ENCODE results near the gene UQCC2. TPM values are rescaled to one million over a fixed set of nuclear protein-coding genes. Genes with fewer than 3 reads are reported as not detected.
A peak's percentile ranks its signal among the peaks of the same experiment; 100 is the strongest.

Gene UQCC2
- total RNA-seq, 2 experiments from 2014 or later = 64.9 to 85.3 TPM

GRCh38 chr6:33700391-33701050 is 11.0 kb downstream of the UQCC2 start:
- Histone ChIP-seq H2AFZ (ENCODE audit: low read length) (no peak overlapping the region), H3K9me3 (ENCODE audit: low read length) (no peaks in the 10 kb centered on the region), H3K4me1 (ENCODE audit: insufficient read depth, low read length, poor library complexity, severe bottlenecking) (peaks cover 38% of the 10 kb centered on the region), H3K4me3 (ENCODE audit: low read depth, low read length, poor library complexity, severe bottlenecking) (no peak overlapping the region), H3K4me2 (ENCODE audit: low read length) (peak overlapping the region; percentile 29; the same call in 1 of the 2 replicates), H3K36me3 (ENCODE audit: insufficient read depth, low read length) (peaks cover 75% of the 10 kb centered on the region), H3K79me2 (ENCODE audit: insufficient read depth, low read depth, low read length) (no peaks in the 10 kb centered on the region), H3K9me2 (ENCODE audit: insufficient read depth, low read length) (no peaks in the 10 kb centered on the region), H4K20me1 (ENCODE audit: insufficient read depth, low read length) (0 out of 2 replicates have a peak, but pooled peaks cover 6% of the 10 kb centered on the region), H3K27ac (ENCODE audit: low read depth, low read length, poor library complexity, severe bottlenecking) (peak overlapping the region; percentile 14)
- DNase-seq (ENCODE audit: low spot score) = peak; percentile 87
- BruUV-seq (replicated peaks) = TSS peak; percentile 30
- CTCF ChIA-PET (ENCODE audit: unreplicated experiment) = interaction anchor here (1.2 to 1.5 kb wide), 3 partner anchors 11 to 116 kb away, joined by 3 to 12 read pairs (median 4); partner anchors contain the start of gene UQCC2
- intact Hi-C loops (cut with micrococcal nuclease; ENCODE audit: unreplicated experiment) = loop anchor here (1.0 kb wide), 2 partner anchors 111 to 115 kb away; no protein-coding TSS in a partner anchor
- TF ChIP-seq, protein P1, sequence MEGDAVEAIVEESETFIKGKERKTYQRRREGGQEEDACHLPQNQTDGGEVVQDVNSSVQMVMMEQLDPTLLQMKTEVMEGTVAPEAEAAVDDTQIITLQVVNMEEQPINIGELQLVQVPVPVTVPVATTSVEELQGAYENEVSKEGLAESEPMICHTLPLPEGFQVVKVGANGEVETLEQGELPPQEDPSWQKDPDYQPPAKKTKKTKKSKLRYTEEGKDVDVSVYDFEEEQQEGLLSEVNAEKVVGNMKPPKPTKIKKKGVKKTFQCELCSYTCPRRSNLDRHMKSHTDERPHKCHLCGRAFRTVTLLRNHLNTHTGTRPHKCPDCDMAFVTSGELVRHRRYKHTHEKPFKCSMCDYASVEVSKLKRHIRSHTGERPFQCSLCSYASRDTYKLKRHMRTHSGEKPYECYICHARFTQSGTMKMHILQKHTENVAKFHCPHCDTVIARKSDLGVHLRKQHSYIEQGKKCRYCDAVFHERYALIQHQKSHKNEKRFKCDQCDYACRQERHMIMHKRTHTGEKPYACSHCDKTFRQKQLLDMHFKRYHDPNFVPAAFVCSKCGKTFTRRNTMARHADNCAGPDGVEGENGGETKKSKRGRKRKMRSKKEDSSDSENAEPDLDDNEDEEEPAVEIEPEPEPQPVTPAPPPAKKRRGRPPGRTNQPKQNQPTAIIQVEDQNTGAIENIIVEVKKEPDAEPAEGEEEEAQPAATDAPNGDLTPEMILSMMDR (conservative IDR thresholded peaks at IDR 0.05; ENCODE audit: low read length) = peak; percentile 93
- no peak for TF ChIP-seq EZH2phosphoT487 (IDR thresholded peaks at IDR 0.05; ENCODE audit: borderline replicate concordance, low read depth, low read length)
- POLR2A ChIA-PET = interaction anchor here (1.0 to 1.1 kb wide), 2 partner anchors 9 to 11 kb away, joined by 3 to 4 read pairs; partner anchors contain the start of gene UQCC2

GRCh38 chr6:33699739-33700138 is 11.8 kb downstream of the UQCC2 start:
- ChIA-PET CTCF (ENCODE audit: unreplicated experiment) (interaction anchor here (1.2 kb wide), 1 partner anchor 113 kb away, joined by 3 read pairs; no protein-coding TSS in a partner anchor), POLR2A (no interaction called here)
- Histone ChIP-seq H2AFZ (ENCODE audit: low read length) (no peak overlapping the region), H3K27ac (ENCODE audit: low read depth, low read length, poor library complexity, severe bottlenecking) (peak overlapping the region; percentile 14), H4K20me1 (ENCODE audit: insufficient read depth, low read length) (0 out of 2 replicates have a peak, but pooled peaks cover 6% of the 10 kb centered on the region), H3K36me3 (ENCODE audit: insufficient read depth, low read length) (peaks cover 83% of the 10 kb centered on the region), H3K4me3 (ENCODE audit: low read depth, low read length, poor library complexity, severe bottlenecking) (no peak overlapping the region), H3K4me2 (ENCODE audit: low read length) (no peak overlapping the region), H3K9me3 (ENCODE audit: low read length) (no peaks in the 10 kb centered on the region), H3K4me1 (ENCODE audit: insufficient read depth, low read length, poor library complexity, severe bottlenecking) (peaks cover 35% of the 10 kb centered on the region), H3K79me2 (ENCODE audit: insufficient read depth, low read depth, low read length) (no peaks in the 10 kb centered on the region), H3K9me2 (ENCODE audit: insufficient read depth, low read length) (no peaks in the 10 kb centered on the region)
- DNase-seq (ENCODE audit: low spot score) = no peak
- intact Hi-C loops (cut with micrococcal nuclease; ENCODE audit: unreplicated experiment) = loop anchor here (1.0 kb wide), 2 partner anchors 110 to 114 kb away; no protein-coding TSS in a partner anchor
- no TSS peak for BruUV-seq (replicated peaks)
- no peak for TF ChIP-seq EZH2phosphoT487 (IDR thresholded peaks at IDR 0.05; ENCODE audit: borderline replicate concordance, low read depth, low read length)
- TF ChIP-seq, protein P1 (conservative IDR thresholded peaks at IDR 0.05; ENCODE audit: low read length) = no peak

DNA sequence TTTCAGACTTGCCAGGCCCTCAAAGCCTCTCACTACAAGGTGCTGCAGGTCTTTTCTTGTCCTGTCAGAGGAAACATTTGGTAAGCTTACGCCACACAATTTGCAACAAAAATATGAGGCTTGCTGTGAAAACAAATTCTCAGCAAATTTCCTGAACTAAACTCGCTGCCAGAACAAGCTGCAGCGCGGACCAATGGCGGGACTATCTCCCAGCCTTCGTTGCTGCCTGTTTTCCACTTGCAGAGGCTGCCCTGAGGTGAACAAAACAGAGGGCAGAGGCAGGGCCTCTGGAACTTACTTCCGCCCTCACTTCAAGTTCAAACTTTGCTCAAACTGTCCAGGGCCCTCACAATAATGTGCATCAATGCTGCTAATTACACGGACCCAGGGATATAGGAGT is 12.4 kb downstream of the UQCC2 start:
- no peak for DNase-seq (ENCODE audit: low spot score)
- Histone ChIP-seq H3K4me3 (ENCODE audit: low read depth, low read length, poor library complexity, severe bottlenecking) (no peak overlapping the region), H3K79me2 (ENCODE audit: insufficient read depth, low read depth, low read length) (no peaks in the 10 kb centered on the region), H3K27ac (ENCODE audit: low read depth, low read length, poor library complexity, severe bottlenecking) (no peak overlapping the region), H3K36me3 (ENCODE audit: insufficient read depth, low read length) (peaks cover 83% of the 10 kb centered on the region), H3K9me2 (ENCODE audit: insufficient read depth, low read length) (no peaks in the 10 kb centered on the region), H4K20me1 (ENCODE audit: insufficient read depth, low read length) (0 out of 2 replicates have a peak, but pooled peaks cover 6% of the 10 kb centered on the region), H2AFZ (ENCODE audit: low read length) (no peak overlapping the region), H3K4me2 (ENCODE audit: low read length) (no peak overlapping the region), H3K4me1 (ENCODE audit: insufficient read depth, low read length, poor library complexity, severe bottlenecking) (peaks cover 35% of the 10 kb centered on the region), H3K9me3 (ENCODE audit: low read length) (no peaks in the 10 kb centered on the region)
- no TSS peak for BruUV-seq (replicated peaks)
- POLR2A ChIA-PET = interaction anchor here (0.7 to 1.7 kb wide), 2 partner anchors 12 to 118 kb away, joined by 3 to 4 read pairs; partner anchors contain the start of gene UQCC2
- CTCF ChIA-PET (ENCODE audit: unreplicated experiment) = no interaction called here
- no peak for TF ChIP-seq EZH2phosphoT487 (IDR thresholded peaks at IDR 0.05; ENCODE audit: borderline replicate concordance, low read depth, low read length)
- TF ChIP-seq, protein P1 (conservative IDR thresholded peaks at IDR 0.05; ENCODE audit: low read length) = no peak
- intact Hi-C loops (cut with micrococcal nuclease; ENCODE audit: unreplicated experiment) = no loop called here
